NCI-H146 treated with DMSO at 0.1 percent for 48 hours (cell line): ENCODE measurements around the gene CTNNA3.
"Not testable (repeated sequence)": the region's sequence is repeated elsewhere in the genome, so short reads cannot be mapped to it uniquely, and the experiment has no call there.

Source experiments
- DNase-seq: peaks from one replicate; lab custom pipeline; 2025; ENCODE audit not compliant: unreplicated experiment; lab: John Stamatoyannopoulos, UW

The CTNNA3 gene

DNA sequence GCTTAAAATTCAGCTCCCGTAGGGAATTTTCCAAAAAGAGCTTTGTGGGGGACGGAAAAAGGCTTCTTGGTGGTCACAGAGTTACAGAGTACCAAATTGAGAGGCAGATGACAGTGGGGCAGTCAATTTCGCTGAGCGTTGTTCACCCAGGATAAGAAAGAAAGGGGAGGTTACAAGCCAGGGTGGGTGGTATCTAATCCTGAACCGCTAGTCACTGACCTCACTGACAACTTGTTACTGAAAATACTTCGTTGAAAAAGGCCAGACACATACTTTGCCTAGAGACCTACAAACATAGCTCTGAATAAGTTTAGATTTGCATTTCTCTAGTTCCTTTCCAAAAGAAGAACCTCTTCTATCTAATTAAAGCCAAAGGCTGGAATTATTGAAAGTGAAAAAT, at the start of gene CTNNA3:
Gene CTNNA3 (minus strand): TSS at position 167 of the 400 bp plus-strand sequence.
- no peak for DNase-seq

DNA sequence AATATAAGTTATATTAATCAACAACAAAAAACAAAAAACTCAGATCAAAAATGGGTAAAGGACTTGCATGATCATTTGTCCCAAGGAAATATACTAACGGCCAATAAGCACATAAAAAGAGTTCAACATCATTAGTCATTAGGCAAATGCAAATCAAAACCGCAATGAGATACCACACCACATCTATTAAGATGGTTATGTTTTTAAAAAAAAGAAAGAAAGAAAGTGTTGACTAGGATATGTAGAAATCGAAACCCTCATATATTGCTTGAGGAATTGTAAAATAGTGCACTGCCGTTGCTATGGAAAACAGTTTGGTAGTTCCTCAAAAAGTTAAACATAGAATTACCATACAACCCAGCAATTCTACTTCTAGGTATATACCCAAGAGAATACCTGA, 39.4 kb upstream of the CTNNA3 start:
- DNase-seq, result no peak

DNA sequence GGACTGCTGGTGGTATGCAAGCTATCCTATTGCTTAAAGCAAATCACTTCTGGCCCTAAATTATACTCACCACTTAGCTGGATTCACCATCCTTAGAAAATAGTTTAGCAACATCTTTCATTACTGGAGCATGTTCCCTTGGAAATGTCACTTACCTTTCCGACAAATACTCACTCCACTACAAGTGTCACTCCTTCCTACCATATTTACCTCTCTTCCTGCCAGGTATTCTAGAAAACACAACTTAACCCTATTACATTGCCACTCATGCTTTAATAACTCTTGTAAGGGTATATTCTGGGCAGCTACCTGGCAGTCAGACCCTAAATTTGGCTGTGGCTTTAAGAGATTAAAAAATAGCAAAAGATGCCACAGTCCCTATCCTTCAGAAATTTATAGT, 37.5 kb upstream of the CTNNA3 start:
- no peak for DNase-seq

DNA sequence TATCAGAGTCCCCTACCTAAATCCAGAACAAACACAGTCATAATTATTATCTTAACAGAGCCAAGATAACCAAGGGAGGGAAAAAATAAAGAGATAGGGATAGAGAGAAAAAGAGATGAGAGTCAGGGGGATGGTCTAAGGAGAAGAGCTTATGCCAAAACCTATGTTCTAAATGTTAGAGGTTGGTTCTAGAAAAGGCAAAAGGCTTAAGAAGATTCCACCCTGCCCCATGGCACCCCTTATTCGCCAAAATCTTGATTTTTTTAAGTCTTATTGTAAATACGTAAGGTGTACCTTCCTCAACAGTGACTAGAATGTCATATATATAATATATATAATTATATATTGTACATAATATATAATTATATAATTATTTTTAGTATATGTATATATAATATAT, 29.6 kb upstream of the CTNNA3 start:
- DNase-seq, result no peak

GRCh38 chr10:67723601-67724000, 27.6 kb upstream of the CTNNA3 start:
- DNase-seq, result no peak

DNA sequence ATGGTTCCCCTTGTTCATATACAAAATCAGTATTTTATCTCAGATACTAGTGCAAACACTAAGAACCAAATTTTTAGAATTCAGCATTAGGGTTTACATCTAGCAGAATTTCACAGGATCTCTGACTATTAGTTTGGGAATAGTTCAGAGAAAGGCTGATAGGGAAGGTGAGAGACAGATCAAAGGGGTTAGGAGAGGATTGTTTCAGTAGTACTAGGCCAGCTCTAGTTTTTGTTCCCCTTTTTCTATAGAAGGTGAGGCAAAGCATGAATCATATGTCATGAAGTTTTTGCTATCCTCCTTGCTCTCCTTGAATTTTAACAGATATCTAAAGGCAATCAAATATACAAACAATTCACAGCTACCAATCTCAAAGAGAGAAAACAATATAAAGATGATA, 26.1 kb upstream of the CTNNA3 start:
- no peak for DNase-seq

- DNase-seq, result not testable (repeated sequence)
Observed at GRCh38 chr10:67716455-67716854, 20.5 kb upstream of the CTNNA3 start.

GRCh38 chr10:67705921-67706320, 9.9 kb upstream of the CTNNA3 start:
- DNase-seq, result no peak

DNA sequence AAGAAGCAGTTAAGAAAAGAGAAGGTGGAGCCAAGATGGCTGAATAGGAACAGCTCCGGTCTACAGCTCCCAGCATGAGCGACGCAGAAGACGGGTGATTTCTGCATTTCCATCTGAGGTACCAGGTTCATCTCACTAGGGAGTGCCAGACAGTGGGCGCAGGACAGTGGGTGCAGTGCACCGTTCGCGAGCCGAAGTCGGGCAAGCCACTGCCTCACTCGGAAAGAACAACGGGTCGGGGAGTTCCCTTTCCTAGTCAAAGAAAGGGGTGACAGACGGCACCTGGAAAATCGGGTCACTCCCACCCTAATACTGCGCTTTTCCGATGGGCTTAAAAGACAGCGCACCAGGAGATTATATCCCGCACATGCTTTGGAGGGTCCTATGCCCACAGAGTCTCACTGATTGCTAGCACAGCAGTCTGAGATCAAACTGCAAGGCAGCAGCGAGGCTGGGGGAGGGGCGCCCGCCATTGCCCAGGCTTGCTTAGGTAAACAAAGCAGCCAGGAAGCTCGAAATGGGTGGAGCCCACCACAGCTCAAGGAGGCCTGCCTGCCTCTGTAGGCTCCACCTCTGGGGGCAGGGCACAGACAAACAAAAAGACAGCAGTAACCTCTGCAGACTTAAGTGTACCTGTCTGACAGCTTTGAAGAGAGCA, 3.7 kb upstream of the CTNNA3 start:
- not testable (repeated sequence) for DNase-seq

GRCh38 chr10:67698164-67698563, 2.2 kb upstream of the CTNNA3 start:
- DNase-seq, result no peak

DNA sequence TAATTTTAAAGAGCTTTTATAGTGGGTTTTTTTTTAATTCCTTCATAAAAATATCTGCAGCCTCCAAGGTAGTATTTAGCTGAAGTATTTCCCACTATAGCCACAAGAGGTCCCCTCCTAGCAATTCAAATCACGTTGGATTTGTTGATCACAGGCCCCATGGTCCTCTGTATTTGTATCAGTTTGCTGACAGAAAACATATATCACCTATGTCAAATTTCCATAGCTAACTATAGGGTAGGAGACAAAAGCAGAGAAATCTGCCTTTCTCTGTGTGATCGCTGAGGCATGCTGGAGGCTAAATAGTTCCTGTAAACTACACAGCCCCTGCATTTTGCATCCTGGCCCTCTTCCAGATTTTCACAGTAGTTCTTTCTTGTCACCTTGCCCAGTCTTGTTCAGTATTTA, 1.7 kb upstream of the CTNNA3 start:
- DNase-seq, result no peak

DNA sequence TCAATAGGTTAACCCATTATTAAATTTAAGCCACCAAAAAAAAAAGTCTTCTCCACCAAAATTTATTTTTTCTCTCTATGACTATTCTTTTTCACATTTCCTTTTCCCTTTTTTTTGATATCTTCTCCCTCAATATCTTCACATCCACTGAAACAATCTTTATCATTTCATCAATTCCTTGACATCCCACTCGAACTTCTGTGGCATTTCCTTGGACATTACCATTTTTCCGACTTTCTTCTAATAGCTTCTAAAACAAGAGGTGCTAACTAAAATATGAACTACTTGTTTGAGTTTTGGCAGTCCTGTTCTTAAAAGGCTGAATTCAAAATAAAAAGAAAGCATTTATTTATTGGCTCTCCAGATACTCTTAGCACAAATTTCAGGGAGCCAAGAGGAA, 684 bp upstream of the CTNNA3 start:
- DNase-seq, result no peak

DNA sequence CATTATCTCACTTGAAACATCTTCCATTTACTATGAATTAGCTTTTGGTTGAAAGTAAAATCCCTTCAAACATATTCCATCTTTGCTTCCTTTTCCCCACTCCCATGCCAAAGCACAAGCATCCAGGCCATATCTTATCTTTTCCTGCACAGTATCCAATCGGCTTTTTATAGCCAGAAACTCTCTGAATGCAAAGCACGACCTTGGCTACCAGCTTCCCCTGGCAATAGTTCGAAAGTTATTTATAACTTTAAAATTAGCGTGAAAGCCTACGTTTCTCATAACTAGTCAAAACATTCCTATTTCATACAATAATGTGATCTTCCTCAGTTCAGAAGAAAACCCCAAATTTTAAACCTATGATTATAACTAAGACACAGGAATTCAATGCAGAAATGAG, 440 bp downstream of the CTNNA3 start:
- no peak for DNase-seq

GRCh38 chr10:67691861-67692260, 4.1 kb downstream of the CTNNA3 start:
- DNase-seq, result not testable (repeated sequence)

DNA sequence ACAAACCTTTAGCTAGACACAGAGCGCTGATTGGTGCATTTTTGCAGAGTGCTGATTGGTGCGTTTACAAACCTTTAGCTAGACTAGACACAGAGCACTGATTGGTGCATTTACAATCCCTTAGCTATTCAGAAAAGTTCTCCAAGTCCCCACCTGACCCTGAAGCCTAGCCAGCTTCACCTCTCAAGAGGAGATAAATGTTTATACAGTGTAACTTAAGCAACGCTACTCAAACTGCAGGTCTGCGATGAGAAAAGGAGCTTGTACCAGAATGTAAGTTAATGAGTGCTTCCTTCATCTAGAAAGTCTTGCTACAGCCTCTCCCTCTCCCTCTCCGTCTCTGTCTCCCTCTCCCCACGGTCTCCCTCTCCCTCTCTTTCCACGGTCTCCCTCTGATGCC, 5.5 kb downstream of the CTNNA3 start:
- not testable (repeated sequence) for DNase-seq

- not testable (repeated sequence) for DNase-seq
Observed at GRCh38 chr10:67684140-67684539, 11.9 kb downstream of the CTNNA3 start.

GRCh38 chr10:67678335-67678974, 17.5 kb downstream of the CTNNA3 start:
- no peak for DNase-seq

DNA sequence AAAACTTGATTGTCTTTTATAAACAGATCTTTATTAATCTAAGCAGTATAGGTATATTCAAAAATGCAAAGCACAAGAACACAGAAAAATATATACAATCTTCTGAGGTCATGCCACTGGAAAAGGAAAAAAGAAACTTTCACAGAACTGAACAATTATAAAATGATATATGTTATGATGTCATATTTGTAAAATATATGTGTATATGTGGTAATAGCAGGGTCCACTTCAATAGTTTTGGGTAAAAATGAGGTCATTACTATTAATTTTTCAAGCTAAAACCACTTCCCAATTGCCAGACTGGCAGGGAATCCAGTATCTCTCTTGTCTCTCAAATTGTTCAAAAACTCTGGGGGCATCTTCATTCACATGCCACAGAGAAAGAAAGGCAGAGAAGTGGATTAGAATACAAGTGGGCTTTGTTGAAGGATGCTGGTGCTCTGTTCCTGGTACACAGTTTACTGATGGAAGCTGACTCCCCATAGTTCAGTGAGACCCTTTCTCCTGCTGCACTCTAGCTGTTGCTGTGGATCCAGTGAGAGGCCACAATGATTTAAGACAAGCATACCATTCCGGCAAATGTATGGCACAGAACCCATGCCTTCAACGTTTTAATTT, 19.7 kb downstream of the CTNNA3 start:
- no peak for DNase-seq

DNA sequence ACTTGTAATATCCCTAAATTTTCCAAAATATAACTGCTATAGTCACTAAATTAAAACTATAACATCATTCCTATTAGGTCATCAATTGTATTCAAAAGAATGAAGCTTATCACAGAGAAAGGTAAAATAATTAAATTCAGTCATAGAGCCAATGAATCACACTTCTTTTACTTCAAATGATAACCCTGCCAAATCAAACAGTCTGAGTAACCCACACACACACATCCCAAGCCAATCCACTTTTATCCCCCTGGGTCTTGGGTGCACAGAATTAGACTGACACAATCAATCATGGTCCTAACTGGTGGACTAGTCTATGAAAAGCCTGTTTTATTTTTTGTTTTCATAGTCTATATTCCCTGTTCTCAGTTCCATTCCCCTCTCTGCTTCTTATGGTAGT, 25.6 kb downstream of the CTNNA3 start:
- DNase-seq, result no peak

- no peak for DNase-seq
Observed at GRCh38 chr10:67669978-67670377, 26.0 kb downstream of the CTNNA3 start.

GRCh38 chr10:67668448-67668847, 27.5 kb downstream of the CTNNA3 start:
- no peak for DNase-seq

GRCh38 chr10:67667035-67667425, 29.0 kb downstream of the CTNNA3 start:
- no peak for DNase-seq
